OCI-LY7 (cell line): ENCODE measurements around the gene NFYB.

Source experiments
- CTCF ChIP-seq: fragments of 200-600 bp; sonication (generic); conservative IDR thresholded peaks from 2 replicates; pipeline ENCODE4 v1.5.1; 2014; ENCODE audit warnings: mild to moderate bottlenecking, antibody characterized with exemption, low read length, moderate library complexity, mixed read lengths
- EZH2phosphoT487 ChIP-seq: fragments of 200-600 bp; sonication (generic); IDR thresholded peaks from 2 replicates; pipeline ENCODE4 v1.6.1; 2018; ENCODE audit warnings: low read depth, borderline replicate concordance, mild to moderate bottlenecking, mixed run types, antibody characterized with exemption, low read length, moderate library complexity, mixed read lengths

GRCh38 chr12:104079024-104079423 is 59.0 kb downstream of the NFYB start:
- TF ChIP-seq CTCF (no peak), EZH2phosphoT487 (no peak)
